Calu3 (cell line): ENCODE results near the gene IVD. TPM values are rescaled to one million over a fixed set of nuclear protein-coding genes. Genes with fewer than 3 reads are reported as not detected.

ENCODE experiments used
- BruUV-seq: library from RNA; stranded (reverse); fragments of 400-500 nt; replicated peaks from 2 replicates; lab custom pipeline; 2021; lab: Mats Ljungman, UMichigan
- CTCF ChIA-PET: fragments of 300-600 bp; sonication (Branson Sonifier 250); formaldehyde crosslinking; loops from one replicate; lab custom pipeline; 2022; ENCODE audit warnings: antibody characterized with exemption; lab: Charles Lee
- DNase-seq: peaks from one replicate; pipeline ENCODE4 v3.0.0; 2022
- H3K27ac Mint-ChIP-seq: one replicate; pipeline ENCODE4 v1.8.0; 2022; ENCODE audit warnings: mixed read lengths; ENCODE audit not compliant: unreplicated experiment
- H3K27me3 Mint-ChIP-seq: one replicate; pipeline ENCODE4 v1.8.0; 2022; ENCODE audit warnings: mixed read lengths; ENCODE audit not compliant: unreplicated experiment
- H3K36me3 Mint-ChIP-seq: one replicate; pipeline ENCODE4 v1.8.0; 2022; ENCODE audit warnings: mild to moderate bottlenecking, moderate library complexity, mixed read lengths; ENCODE audit not compliant: insufficient read depth, unreplicated experiment
- H3K4me1 Mint-ChIP-seq: one replicate; pipeline ENCODE4 v1.8.0; 2022; ENCODE audit warnings: mild to moderate bottlenecking, low read depth, mixed read lengths; ENCODE audit not compliant: unreplicated experiment
- H3K4me3 Mint-ChIP-seq: one replicate; pipeline ENCODE4 v1.8.0; 2022; ENCODE audit warnings: mild to moderate bottlenecking, low read depth, moderate library complexity, mixed read lengths; ENCODE audit not compliant: unreplicated experiment
- H3K9me3 Mint-ChIP-seq: one replicate; pipeline ENCODE4 v1.8.0; 2022; ENCODE audit warnings: low read depth, mixed read lengths; ENCODE audit not compliant: unreplicated experiment
- CTCF ChIP-seq: fragments of 200-600 bp; IDR thresholded peaks from one replicate; pipeline ENCODE4 v1.8.0; 2022; ENCODE audit warnings: antibody characterized with exemption; ENCODE audit not compliant: unreplicated experiment
- intact Hi-C: fragments of 100-400 bp; cut with micrococcal nuclease; formaldehyde crosslinking; loops from one replicate; pipeline ENCODE4 v1.10.0; 2022; ENCODE audit not compliant: unreplicated experiment
- total RNA-seq: library from RNA; stranded (reverse); gene quantifications from 2 replicates; pipeline ENCODE4 v1.2.3, GENCODE V29; 2022

The IVD gene
- total RNA-seq, 1 experiment from 2014 or later: 46.6 TPM

DNA sequence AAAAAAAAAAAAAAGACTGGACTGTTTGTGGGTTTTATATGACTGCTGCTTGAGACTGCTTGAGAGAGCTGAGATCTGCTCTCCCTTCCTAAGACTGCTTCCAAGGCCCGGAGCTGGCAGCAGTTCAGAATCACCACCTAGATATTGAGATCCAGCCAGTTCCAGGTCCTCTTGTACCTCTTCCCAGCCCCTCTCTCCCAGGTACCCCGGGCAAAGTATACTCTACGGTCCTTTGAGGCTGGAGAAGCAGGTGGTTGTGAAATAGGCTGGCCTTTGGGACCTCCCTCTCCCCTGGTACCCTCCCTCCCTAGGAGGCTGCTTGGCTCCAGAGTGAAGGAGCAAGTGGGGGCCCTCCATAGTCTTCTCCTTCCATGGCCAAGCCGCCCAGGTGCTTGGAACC lies 22.6 kb downstream of the IVD start:
- DNase-seq: no peak
- H3K9me3 Mint-ChIP-seq: no peaks in the 10 kb centered on the region
- no peaks in the 10 kb centered on the region for H3K36me3 Mint-ChIP-seq
- no peaks in the 10 kb centered on the region for H3K4me1 Mint-ChIP-seq
- intact Hi-C loops: no loop called here
- H3K4me3 Mint-ChIP-seq: no peak overlapping the region
- CTCF ChIA-PET: no interaction called here
- no TSS peak for BruUV-seq
- H3K27me3 Mint-ChIP-seq: peaks cover 24% of the 10 kb centered on the region
- no peak for TF ChIP-seq CTCF
- no peak overlapping the region for H3K27ac Mint-ChIP-seq

DNA sequence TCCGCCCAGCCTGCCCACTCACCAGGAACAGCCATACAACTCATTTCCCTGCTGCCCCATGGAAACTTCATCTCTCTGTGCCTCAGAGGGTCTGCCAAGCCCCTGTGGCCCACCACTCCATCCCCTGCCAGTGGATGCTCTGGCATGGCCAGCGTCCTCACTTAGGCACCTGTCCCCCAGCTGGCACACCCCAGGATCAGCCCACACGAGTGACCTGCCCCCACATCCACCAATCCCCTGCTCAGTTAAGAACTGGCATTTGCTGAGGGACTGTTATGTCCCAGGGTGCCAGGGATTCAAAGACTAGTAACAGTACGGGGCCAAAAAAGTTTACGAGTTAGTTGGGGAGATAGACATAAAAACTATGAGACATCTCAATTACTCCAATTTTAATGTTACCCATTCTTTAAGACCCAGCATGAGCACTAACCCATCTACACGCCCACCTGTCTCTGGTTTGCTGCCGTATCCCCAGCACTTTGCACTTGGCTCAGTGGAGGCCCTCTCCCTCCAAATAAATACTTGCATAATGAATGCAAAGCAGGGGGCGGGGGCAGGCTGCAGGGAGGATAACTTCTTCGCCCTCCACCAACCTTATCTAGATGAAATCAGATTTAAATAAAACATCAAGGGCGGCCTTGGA lies 23.6 kb downstream of the IVD start:
- Mint-ChIP-seq H3K27me3 (peaks cover 34% of the 10 kb centered on the region), H3K4me1 (no peaks in the 10 kb centered on the region), H3K36me3 (no peaks in the 10 kb centered on the region), H3K27ac (no peak overlapping the region), H3K4me3 (no peak overlapping the region), H3K9me3 (no peaks in the 10 kb centered on the region)
- no peak for TF ChIP-seq CTCF
- no TSS peak for BruUV-seq
- DNase-seq: no peak
- intact Hi-C loops: no loop called here
- CTCF ChIA-PET: interaction anchor here (1.3 kb wide), 1 partner anchor 10 kb away, joined by 3 read pairs; no protein-coding TSS in a partner anchor

- DNase-seq: no peak
- CTCF ChIA-PET: interaction anchor here (1.3 kb wide), 1 partner anchor 9 kb away, joined by 3 read pairs; no protein-coding TSS in a partner anchor
- Mint-ChIP-seq H3K4me1 (peaks cover under 1% of the 10 kb centered on the region), H3K27ac (no peak overlapping the region), H3K9me3 (no peaks in the 10 kb centered on the region), H3K27me3 (peaks cover 38% of the 10 kb centered on the region), H3K36me3 (no peaks in the 10 kb centered on the region), H3K4me3 (no peak overlapping the region)
- TF ChIP-seq CTCF: no peak
- no TSS peak for BruUV-seq
- intact Hi-C loops: no loop called here
Observed at GRCh38 chr15:40430271-40430805, 24.7 kb downstream of the IVD start.

GRCh38 chr15:40435023-40435709 lies 29.6 kb downstream of the IVD start:
- peaks cover 8% of the 10 kb centered on the region for H3K4me1 Mint-ChIP-seq
- CTCF ChIA-PET: no interaction called here
- H3K9me3 Mint-ChIP-seq: no peaks in the 10 kb centered on the region
- peaks cover 61% of the 10 kb centered on the region for H3K27me3 Mint-ChIP-seq
- DNase-seq: no peak
- H3K4me3 Mint-ChIP-seq: peak overlapping the region; percentile 57
- H3K27ac Mint-ChIP-seq: no peak overlapping the region
- no TSS peak for BruUV-seq
- no peak for TF ChIP-seq CTCF
- intact Hi-C loops: no loop called here
- peaks cover 14% of the 10 kb centered on the region for H3K36me3 Mint-ChIP-seq
